ENCODE data around the gene VWA3B.
"Not testable (repeated sequence)": the region's sequence is repeated elsewhere in the genome, so short reads cannot be mapped to it uniquely, and the experiment has no call there.

Gene VWA3B

DNA sequence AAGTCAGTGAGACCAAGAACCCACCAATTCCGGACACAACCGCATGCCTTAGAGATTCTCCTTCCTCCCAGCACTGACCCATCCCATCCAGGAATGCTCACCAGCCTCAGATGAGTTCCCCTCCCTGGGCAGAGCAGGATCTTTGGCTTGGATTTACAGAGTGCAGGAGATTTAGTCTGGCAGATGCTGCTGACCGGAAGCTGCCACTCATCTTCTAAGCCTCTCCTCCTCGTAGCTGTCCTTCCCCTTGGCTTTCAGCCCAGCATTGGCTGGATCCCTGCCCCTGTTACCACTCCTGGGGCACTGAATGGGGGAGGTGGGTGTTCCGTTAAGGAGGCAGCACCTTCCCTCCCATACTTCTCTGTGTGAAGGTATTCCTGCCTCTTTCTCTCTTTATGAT is 53.2 kb downstream of the VWA3B start:
- DNase-seq, result no peak

- no peak for DNase-seq
Observed at GRCh38 chr2:98142106-98142791, 55.3 kb downstream of the VWA3B start.

- no peak for DNase-seq
Observed at GRCh38 chr2:98145070-98145469, 58.1 kb downstream of the VWA3B start.

DNA sequence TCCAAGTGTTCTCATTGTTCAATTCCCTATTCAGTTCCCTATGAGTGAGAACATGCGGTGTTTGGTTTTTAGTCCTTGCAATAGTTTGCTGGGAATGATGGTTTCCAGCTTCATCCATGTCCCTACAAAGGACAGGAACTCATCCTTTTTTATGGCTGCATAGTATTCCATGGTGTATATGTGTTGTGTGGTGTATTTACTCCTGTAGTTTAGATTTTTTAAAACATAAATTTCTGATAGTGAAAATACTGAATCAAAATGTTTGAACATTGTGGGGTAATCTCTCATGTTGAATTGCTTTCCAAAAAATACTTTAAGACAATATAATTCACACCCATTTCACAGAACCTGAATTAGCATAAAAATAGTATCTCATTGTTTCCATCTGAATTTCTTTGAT is 60.9 kb downstream of the VWA3B start:
- not testable (repeated sequence) for DNase-seq

DNA sequence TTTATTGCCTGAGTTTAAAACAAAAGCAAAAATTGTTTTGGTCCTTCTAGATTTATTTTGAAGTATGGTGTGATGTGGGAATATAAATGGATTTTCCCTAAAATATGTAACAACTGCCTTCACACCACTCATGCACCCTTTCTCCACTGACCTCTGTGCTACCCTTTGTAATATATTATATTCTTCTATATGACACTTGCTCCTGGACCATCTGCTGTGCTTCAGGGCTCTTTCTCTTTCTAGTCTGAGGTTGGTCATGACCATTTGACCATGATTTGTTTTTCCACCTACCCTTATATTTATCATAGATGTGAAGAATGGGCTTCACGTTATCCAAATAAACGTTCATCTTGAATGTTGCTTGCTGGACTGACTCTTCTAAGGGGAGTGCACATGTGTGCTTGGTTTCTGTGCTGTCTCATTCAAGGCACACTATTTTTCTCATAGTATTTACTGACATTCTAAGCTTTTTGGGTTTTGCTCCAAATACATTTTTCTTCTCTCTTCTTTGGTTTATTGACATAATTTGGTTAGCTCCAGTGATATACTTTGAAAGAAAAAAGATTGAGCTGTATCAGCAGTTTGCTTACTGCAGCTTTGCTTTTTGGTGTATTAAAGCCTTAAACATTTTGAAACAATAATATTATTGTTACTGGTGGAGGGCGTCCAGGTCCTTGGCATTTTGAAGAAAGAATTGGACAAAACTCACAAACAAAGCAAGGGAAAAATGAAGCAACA is 61.8 kb downstream of the VWA3B start:
- DNase-seq, result no peak

DNA sequence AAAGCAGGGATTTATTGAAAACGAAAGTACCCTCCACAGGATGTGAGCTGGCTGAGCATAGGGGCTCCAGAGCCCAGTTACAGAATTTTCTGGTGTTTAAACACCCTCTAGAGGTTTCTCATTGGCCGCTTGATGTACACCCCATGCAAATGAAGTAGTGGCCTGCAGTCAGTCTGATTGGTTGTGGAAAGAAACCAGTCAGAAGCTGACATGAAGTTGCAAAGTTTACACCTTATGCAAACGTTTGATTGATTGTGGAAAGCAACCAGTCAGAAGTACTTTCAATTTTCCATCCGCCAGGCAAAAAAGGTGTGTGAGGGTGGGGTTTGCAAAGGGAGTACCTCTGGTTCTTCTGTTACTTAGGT is 62.3 kb downstream of the VWA3B start:
- no peak for DNase-seq

- DNase-seq, result no peak
Observed at GRCh38 chr2:98153481-98153880, 66.5 kb downstream of the VWA3B start.

DNA sequence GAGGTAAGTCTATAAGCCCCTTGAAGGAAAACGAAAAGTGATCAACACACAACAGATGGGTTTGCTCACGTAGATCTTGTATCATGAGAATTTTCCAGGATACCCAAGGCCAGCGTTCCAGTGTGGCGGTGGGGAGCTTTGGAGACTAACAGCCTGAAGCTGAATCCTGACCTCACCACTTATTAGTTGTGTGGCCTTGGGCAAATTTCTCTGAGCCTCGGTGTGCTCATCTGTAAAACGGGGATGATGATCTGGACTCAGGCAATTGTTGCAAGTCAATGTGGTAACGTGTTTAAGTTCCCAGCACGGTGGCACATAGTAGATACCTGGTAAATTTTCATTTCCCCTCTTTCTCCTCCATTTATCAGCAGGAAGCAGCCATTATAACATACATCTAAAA is 68.3 kb downstream of the VWA3B start:
- no peak for DNase-seq

DNA sequence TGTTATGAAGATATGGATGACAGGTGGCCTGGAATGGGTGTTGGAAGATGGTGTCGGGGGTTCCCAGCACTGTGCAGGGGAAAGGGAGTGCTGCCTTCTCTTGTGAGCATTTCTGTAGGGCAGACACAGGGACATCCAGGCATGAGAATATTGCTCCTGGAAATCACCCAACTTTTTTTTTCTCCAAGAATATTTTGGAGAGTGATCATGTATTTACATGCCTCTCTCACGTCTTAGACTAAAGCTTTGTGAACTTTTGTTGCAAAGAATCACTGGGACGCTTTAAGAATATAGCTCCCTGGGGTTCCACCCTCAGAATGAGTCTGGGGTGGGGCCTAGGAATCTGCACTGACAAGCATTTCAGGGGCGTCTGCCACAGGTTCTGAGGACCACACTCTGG is 68.7 kb downstream of the VWA3B start:
- no peak for DNase-seq

- DNase-seq, result no peak
Observed at GRCh38 chr2:98156304-98156703, 69.3 kb downstream of the VWA3B start.

DNA sequence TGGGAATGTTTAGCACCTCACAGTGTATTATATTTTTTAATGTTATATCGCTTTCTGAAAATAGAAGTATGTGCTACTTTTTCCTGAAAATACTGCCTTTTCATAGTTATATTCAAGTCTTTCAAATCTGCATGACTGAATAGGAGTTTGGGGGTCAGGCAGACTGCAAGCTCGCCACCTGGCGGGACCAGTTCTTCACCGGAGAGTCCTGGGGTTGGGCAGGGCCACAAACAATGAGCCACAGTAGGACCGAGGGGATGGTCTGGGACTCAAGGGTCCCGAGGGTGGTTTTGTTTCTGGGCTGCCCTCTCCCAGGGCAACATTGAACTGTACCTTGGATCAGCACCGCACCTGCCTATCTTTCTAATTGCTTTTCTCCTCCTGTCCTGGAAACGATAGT is 70.6 kb downstream of the VWA3B start:
- DNase-seq, result no peak

GRCh38 chr2:98158305-98158704 is 71.3 kb downstream of the VWA3B start:
- no peak for DNase-seq

- DNase-seq, result no peak
Observed at GRCh38 chr2:98160554-98160953, 73.6 kb downstream of the VWA3B start.

GRCh38 chr2:98161186-98161585 is 74.2 kb downstream of the VWA3B start:
- DNase-seq, result no peak

DNA sequence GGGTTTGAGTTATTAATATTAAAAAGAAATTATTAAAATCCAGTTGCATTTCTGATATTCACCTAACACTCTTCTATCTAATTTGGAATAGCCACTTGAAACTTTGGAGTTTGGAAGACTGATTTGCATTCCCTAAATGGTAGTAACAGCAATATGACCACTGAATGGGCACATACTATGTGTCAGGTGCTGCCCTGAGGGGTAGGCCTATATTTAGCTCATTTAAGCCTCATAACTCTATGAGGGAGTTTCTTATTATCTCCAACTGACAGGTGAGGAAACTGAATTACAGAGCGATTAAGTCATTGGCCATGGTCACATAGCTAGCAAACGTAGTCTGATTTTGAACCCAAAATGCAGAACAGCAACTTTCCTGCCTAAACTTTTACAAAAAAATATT is 77.3 kb downstream of the VWA3B start:
- no peak for DNase-seq

DNA sequence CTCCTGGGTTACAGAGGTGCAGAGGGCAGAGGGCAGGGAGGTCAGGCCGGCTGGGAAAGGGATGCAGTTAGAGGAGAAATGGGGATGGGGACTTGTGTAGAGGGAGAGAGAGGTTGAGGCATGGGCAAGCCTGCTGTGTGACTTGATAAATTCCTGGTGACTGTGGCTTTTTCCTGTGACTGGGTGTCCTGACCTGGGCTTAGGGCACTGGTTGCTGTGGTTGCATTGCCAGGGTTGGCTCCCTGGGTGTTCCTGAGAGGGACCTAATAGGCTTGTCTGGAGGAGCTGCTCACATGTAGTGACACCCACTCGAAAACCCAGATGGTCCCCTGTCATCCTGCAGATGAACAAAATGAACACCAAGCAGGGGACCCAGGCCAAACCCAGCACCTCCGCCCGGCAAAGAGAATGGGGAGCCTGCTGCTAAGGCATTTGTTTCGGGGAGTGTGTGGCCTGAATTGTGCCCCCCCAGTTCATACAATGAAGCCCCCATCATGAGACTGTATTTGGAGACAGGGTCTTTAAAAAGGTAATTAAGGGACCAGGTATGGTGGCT is 78.6 kb downstream of the VWA3B start:
- DNase-seq, result no peak

GRCh38 chr2:98167916-98168315 is 80.9 kb downstream of the VWA3B start:
- no peak for DNase-seq

DNA sequence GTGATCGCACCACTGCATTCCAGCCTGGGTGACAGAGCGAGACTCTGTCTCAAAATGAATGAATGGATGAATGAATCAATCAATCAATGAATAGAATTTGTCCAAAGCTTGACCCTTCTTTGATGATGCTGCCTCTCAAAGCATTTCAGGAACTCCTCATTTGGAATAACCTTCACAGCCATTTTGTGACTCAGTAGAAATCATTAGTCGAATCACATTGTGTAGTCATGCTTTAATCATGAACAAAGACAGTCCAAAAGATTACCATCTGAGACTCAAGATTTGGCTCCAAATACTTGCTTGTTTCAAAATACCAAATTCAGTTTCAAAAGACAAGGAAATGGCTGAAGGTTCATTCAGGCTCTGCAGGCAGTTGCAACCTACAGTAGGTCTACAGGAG is 83.1 kb downstream of the VWA3B start:
- no peak for DNase-seq

GRCh38 chr2:98172150-98172765 is 85.3 kb downstream of the VWA3B start:
- no peak for DNase-seq

DNA sequence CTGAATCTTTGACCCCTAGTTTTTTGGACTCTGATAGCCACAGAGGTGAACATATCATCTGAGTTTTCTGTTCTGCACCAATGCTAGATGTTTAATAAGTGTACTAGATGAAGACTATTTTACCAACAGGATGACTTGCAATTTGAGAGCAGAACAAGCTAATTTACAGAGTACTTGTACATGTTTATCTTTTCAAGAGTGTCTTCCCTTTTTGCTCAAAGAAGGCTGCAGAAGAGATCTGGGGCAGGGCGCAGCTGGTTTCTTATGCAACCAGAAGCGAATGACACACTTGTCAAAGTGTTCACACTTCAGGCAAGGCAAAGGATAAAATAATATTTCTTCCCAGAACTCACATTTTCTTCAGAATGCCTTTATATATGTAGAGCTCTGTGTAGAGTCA is 86.0 kb downstream of the VWA3B start:
- no peak for DNase-seq

- no peak for DNase-seq
Observed at GRCh38 chr2:98175811-98176210, 88.8 kb downstream of the VWA3B start.

DNA sequence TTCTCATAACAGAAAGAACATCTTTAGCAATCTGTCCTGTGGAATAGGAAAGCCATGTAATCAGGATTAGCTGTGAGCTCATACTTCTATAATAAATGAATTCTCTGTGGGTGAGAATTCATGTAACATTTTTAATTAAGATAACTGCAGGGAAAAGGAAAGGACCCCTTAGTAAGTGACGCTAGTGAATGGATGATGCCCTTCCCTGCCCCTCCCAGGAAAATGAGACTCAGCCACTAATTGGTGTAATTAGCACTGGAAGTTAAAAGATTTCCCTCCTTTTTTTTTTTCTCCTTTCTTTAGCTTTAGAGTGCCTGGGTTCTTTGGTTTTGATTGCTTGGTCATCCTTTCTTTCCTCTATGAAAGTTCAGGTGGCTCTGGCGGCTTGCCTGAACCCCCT is 90.3 kb downstream of the VWA3B start:
- no peak for DNase-seq

DNA sequence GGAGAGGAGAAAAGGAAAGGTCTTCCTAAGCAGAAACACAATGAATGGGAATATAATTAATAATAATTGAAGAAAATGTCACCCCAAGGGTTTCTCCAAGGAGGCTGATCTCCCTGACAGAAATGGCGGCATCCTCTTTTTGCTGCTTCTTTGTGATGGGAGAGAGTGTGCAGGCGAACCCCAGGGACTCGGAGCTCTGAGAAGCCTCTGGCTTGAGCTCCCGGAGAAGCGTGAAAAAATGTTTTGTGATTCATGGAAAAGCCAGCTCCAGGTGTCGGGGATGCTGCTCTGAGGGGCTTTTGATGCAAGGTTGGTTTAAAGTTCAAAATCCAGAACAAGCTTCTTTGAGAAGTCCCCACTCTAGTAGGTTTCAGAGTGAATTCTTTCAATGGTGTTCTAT is 91.0 kb downstream of the VWA3B start:
- DNase-seq, result no peak

DNA sequence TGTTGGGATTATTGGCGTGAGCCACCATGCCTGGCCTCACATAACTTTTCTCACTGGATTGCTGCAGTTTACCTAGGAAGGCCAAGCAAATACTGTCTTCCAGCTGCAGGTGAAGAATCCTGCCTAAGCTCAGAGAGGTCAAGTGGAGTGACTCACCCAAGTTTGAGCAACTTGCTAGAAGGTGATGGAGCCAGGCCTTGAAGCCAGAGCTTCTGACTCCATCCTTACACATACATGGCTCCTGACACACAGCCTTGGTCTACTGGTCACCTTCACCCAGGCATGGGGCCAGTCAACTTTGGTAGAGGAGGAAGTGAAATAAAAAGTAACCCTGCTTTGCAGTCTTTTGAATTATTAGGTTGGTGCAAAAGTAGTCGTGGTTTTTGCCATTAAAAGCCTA is 93.5 kb downstream of the VWA3B start:
- DNase-seq, result no peak
